GM23248 (cell line): ENCODE data around the gene TMEM165. TPM values are rescaled to one million over a fixed set of nuclear protein-coding genes. Genes with fewer than 3 reads are reported as not detected.

Experiments used
- DNase-seq: peaks from one replicate; pipeline ENCODE4 v3.0.0-alpha.2; 2015
- H2AFZ ChIP-seq: fragments of 200-600 bp; sonication (generic); 2 replicates; pipeline ENCODE4 v1.6.1; 2016; ENCODE audit warnings: antibody characterized with exemption
- H3F3A ChIP-seq: fragments of 200-600 bp; sonication (generic); 2 replicates; pipeline ENCODE4 v1.6.1; 2016; ENCODE audit warnings: mild to moderate bottlenecking, antibody characterized with exemption, mixed run types; ENCODE audit not compliant: insufficient read depth
- H3K27ac ChIP-seq: fragments of 200-600 bp; sonication (generic); 2 replicates; pipeline ENCODE4 v1.5.1; 2016; ENCODE audit warnings: mild to moderate bottlenecking
- H3K27me3 ChIP-seq: fragments of 200-600 bp; sonication (generic); replicated peaks from 2 replicates; pipeline ENCODE4 v1.6.1; 2016; ENCODE audit warnings: mild to moderate bottlenecking; ENCODE audit not compliant: insufficient read depth
- H3K36me3 ChIP-seq: fragments of 200-600 bp; sonication (generic); 2 replicates; pipeline ENCODE4 v1.6.1; 2016; ENCODE audit warnings: low read depth, mild to moderate bottlenecking
- H3K4me1 ChIP-seq: fragments of 200-600 bp; sonication (generic); 2 replicates; pipeline ENCODE4 v1.6.1; 2016; ENCODE audit warnings: mild to moderate bottlenecking; ENCODE audit not compliant: insufficient read depth
- H3K4me2 ChIP-seq: fragments of 200-600 bp; sonication (generic); one replicate; pipeline ENCODE4 v1.6.1; 2016; ENCODE audit warnings: mild to moderate bottlenecking; ENCODE audit not compliant: unreplicated experiment
- H3K4me3 ChIP-seq: fragments of 200-600 bp; sonication (generic); 2 replicates; pipeline ENCODE4 v1.5.1; 2016; ENCODE audit warnings: mild to moderate bottlenecking
- H3K79me2 ChIP-seq: fragments of 200-600 bp; sonication (generic); 2 replicates; pipeline ENCODE4 v1.6.1; 2016; ENCODE audit warnings: mild to moderate bottlenecking; ENCODE audit not compliant: insufficient read depth
- H3K9ac ChIP-seq: fragments of 200-600 bp; sonication (generic); 2 replicates; pipeline ENCODE4 v1.6.1; 2016; ENCODE audit warnings: mild to moderate bottlenecking
- H3K9me2 ChIP-seq: fragments of 200-600 bp; sonication (generic); 2 replicates; pipeline ENCODE4 v1.6.1; 2016; ENCODE audit warnings: mixed run types, mild to moderate bottlenecking, moderate library complexity; ENCODE audit not compliant: insufficient read depth
- H3K9me3 ChIP-seq: fragments of 200-600 bp; sonication (generic); one replicate; pipeline ENCODE4 v1.6.1; 2017; ENCODE audit warnings: low read depth
- H4K20me1 ChIP-seq: fragments of 200-600 bp; sonication (generic); 2 replicates; pipeline ENCODE4 v1.6.0; 2016; ENCODE audit not compliant: insufficient read depth
- EZH2 ChIP-seq: fragments of 200-600 bp; sonication (generic); IDR thresholded peaks from 2 replicates; pipeline ENCODE4 v1.6.1; 2018; ENCODE audit warnings: antibody characterized with exemption, mild to moderate bottlenecking; ENCODE audit not compliant: insufficient read depth, poor library complexity, severe bottlenecking
- EZH2phosphoT487 ChIP-seq: fragments of 200-600 bp; sonication (generic); IDR thresholded peaks from 2 replicates; pipeline ENCODE4 v1.6.1; 2018; ENCODE audit warnings: antibody characterized with exemption, moderate library complexity, mild to moderate bottlenecking, low read depth; ENCODE audit not compliant: insufficient read depth
- WGBS, 2 experiments: methylation state at CpG; one replicate each; pipeline ENCODE4 v1.1.6; 2015 to 2017; ENCODE audit warnings: low lambda C conversion rate in 2 of 2, low coverage in 1 of 2; ENCODE audit errors: missing lambda C conversion rate in 2 of 2; 5-methylcytosine and 5-hydroxymethylcytosine counted together
- in situ Hi-C: fragments of 300-500 bp; cut with MboI; formaldehyde crosslinking; loops from 2 replicates; pipeline ENCODE4 v1.15.0; 2020
- polyA plus RNA-seq: library from polyadenylated mRNA; unstranded; fragments of >200 nt; fragmentation: Nextera tagmentation; extraction: Ambion mirVana; gene quantifications from 2 replicates; pipeline ENCODE4 v1.2.1, GENCODE V29; 2016
- total RNA-seq: library from RNA; depleted of rRNA; stranded (reverse); fragments of >200 nt; shearing (Covaris generic); gene quantifications from 2 replicates; pipeline ENCODE4 v1.2.3, GENCODE V29; 2014

TMEM165 gene
- total and polyA plus RNA-seq, 2 experiments from 2014 or later: 188 to 217 TPM

GRCh38 chr4:55354648-55355047 lies 41.1 kb upstream of the TMEM165 start:
- H3K4me1 ChIP-seq: peaks cover 33% of the 10 kb centered on the region
- no peaks in the 10 kb centered on the region for H3K9me2 ChIP-seq
- no peak overlapping the region for H3K4me3 ChIP-seq
- 85 to 87% methylated on average over 8 of the region's 8 CpGs for WGBS, 2 experiments
- H2AFZ ChIP-seq: no peak overlapping the region
- TF ChIP-seq EZH2 (no peak), EZH2phosphoT487 (no peak)
- no peaks in the 10 kb centered on the region for H3K27me3 ChIP-seq
- H3K4me2 ChIP-seq: no peak overlapping the region
- no peaks in the 10 kb centered on the region for H4K20me1 ChIP-seq
- no peak overlapping the region for H3K9ac ChIP-seq
- peaks cover 30% of the 10 kb centered on the region for H3K79me2 ChIP-seq
- H3K9me3 ChIP-seq: no peaks in the 10 kb centered on the region
- in situ Hi-C loops: no loop called here
- H3F3A ChIP-seq: peaks cover 25% of the 10 kb centered on the region
- no peak for DNase-seq
- H3K36me3 ChIP-seq: no peaks in the 10 kb centered on the region
- H3K27ac ChIP-seq: no peak overlapping the region

GRCh38 chr4:55355555-55355954 lies 40.2 kb upstream of the TMEM165 start:
- Histone ChIP-seq H3K27me3 (no peaks in the 10 kb centered on the region), H3K9me3 (no peaks in the 10 kb centered on the region), H4K20me1 (no peaks in the 10 kb centered on the region), H3K4me3 (no peak overlapping the region), H2AFZ (no peak overlapping the region), H3K4me1 (peaks cover 36% of the 10 kb centered on the region), H3F3A (peaks cover 27% of the 10 kb centered on the region), H3K36me3 (no peaks in the 10 kb centered on the region), H3K27ac (no peak overlapping the region), H3K9me2 (no peaks in the 10 kb centered on the region), H3K4me2 (no peak overlapping the region), H3K79me2 (peaks cover 21% of the 10 kb centered on the region), H3K9ac (no peak overlapping the region)
- WGBS, 2 experiments: 80 to 82% methylated on average over 6 of the region's 6 CpGs
- in situ Hi-C loops: no loop called here
- DNase-seq: no peak
- TF ChIP-seq EZH2phosphoT487 (no peak), EZH2 (no peak)

GRCh38 chr4:55356991-55357461 lies 38.7 kb upstream of the TMEM165 start:
- in situ Hi-C loops: no loop called here
- no peaks in the 10 kb centered on the region for H3K36me3 ChIP-seq
- peaks cover 27% of the 10 kb centered on the region for H3F3A ChIP-seq
- no peak overlapping the region for H3K4me3 ChIP-seq
- peak; percentile 61 for DNase-seq
- no peaks in the 10 kb centered on the region for H3K27me3 ChIP-seq
- WGBS, 2 experiments: 45 to 50% methylated on average over 5 of the region's 5 CpGs
- no peaks in the 10 kb centered on the region for H3K9me3 ChIP-seq
- peak overlapping the region; percentile 43 for H3K4me2 ChIP-seq
- peaks cover 36% of the 10 kb centered on the region for H3K4me1 ChIP-seq
- no peaks in the 10 kb centered on the region for H4K20me1 ChIP-seq
- no peak overlapping the region for H3K9ac ChIP-seq
- 0 out of 2 replicates have a peak, but pooled peaks cover 6% of the 10 kb centered on the region for H3K79me2 ChIP-seq
- no peak overlapping the region for H2AFZ ChIP-seq
- TF ChIP-seq EZH2phosphoT487 (no peak), EZH2 (no peak)
- H3K27ac ChIP-seq: no peak overlapping the region
- H3K9me2 ChIP-seq: no peaks in the 10 kb centered on the region

GRCh38 chr4:55358246-55358645 lies 37.5 kb upstream of the TMEM165 start:
- Histone ChIP-seq H3K4me1 (peaks cover 36% of the 10 kb centered on the region), H3K4me3 (0 out of 2 replicates have a peak overlapping the region, but pooled peaks have one; percentile 38), H3K4me2 (peak overlapping the region; percentile 69), H3K9ac (no peak overlapping the region), H4K20me1 (no peaks in the 10 kb centered on the region), H2AFZ (no peak overlapping the region), H3F3A (peaks cover 27% of the 10 kb centered on the region), H3K9me2 (no peaks in the 10 kb centered on the region), H3K79me2 (no peaks in the 10 kb centered on the region), H3K9me3 (no peaks in the 10 kb centered on the region), H3K36me3 (no peaks in the 10 kb centered on the region), H3K27me3 (no peaks in the 10 kb centered on the region), H3K27ac (peak overlapping the region; percentile 82)
- DNase-seq: no peak
- no peak for TF ChIP-seq EZH2
- no peak for TF ChIP-seq EZH2phosphoT487
- WGBS, 2 experiments: 100% methylated on average over 2 of the region's 2 CpGs
- in situ Hi-C loops: no loop called here
